A673 (cell line): ENCODE data around the gene CBX5. TPM values are rescaled to one million over a fixed set of nuclear protein-coding genes. Genes with fewer than 3 reads are reported as not detected.
"Not testable (repeated sequence)": the region's sequence is repeated elsewhere in the genome, so short reads cannot be mapped to it uniquely, and the experiment has no call there.

Source experiments
- BruUV-seq: library from RNA; stranded (reverse); fragments of 400-500 nt; replicated peaks from 2 replicates; lab custom pipeline; 2021; lab: Mats Ljungman, UMichigan
- CTCF ChIA-PET: fragments of 300-600 bp; sonication (Branson Sonifier 250); formaldehyde crosslinking; loops from one replicate; lab custom pipeline; 2022; ENCODE audit warnings: antibody characterized with exemption; lab: Charles Lee
- POLR2A ChIA-PET: fragments of 300-600 bp; sonication (Branson Sonifier 250); formaldehyde crosslinking; loops from one replicate; lab custom pipeline; 2022; ENCODE audit warnings: antibody characterized with exemption; ENCODE audit not compliant: low non-redundant PET; lab: Charles Lee
- DNase-seq: peaks from one replicate; pipeline ENCODE4 v3.0.0-alpha.2; 2015; ENCODE audit warnings: low spot score
- H3K27ac ChIP-seq: fragments of 200-600 bp; sonication (generic); 2 replicates; pipeline ENCODE4 v1.5.1; 2016; ENCODE audit warnings: mixed run types, low read depth, mild to moderate bottlenecking, mixed read lengths, antibody characterized with exemption, low read length; ENCODE audit not compliant: poor library complexity, severe bottlenecking
- H3K27me3 ChIP-seq: fragments of 200-600 bp; sonication (generic); replicated peaks from 2 replicates; pipeline ENCODE4 v1.6.1; 2017; ENCODE audit warnings: mixed run types, low read depth, mild to moderate bottlenecking, mixed read lengths, antibody characterized with exemption, low read length; ENCODE audit not compliant: insufficient read depth, poor library complexity
- H3K36me3 ChIP-seq: fragments of 200-600 bp; sonication (generic); 2 replicates; pipeline ENCODE4 v1.6.1; 2016; ENCODE audit warnings: mixed run types, mild to moderate bottlenecking, mixed read lengths, antibody characterized with exemption, low read length; ENCODE audit not compliant: insufficient read depth, poor library complexity, severe bottlenecking
- H3K4me1 ChIP-seq: fragments of 200-600 bp; sonication (generic); 2 replicates; pipeline ENCODE4 v1.6.1; 2017; ENCODE audit warnings: mixed run types, mild to moderate bottlenecking, mixed read lengths, antibody characterized with exemption, low read length; ENCODE audit not compliant: insufficient read depth, poor library complexity, severe bottlenecking
- H3K4me3 ChIP-seq: fragments of 200-600 bp; sonication (generic); 2 replicates; pipeline ENCODE4 v1.5.1; 2016; ENCODE audit warnings: low read depth, mixed run types, mild to moderate bottlenecking, mixed read lengths, low read length; ENCODE audit not compliant: poor library complexity, severe bottlenecking
- H3K9me3 ChIP-seq: fragments of 200-600 bp; sonication (generic); 2 replicates; pipeline ENCODE4 v1.6.1; 2016; ENCODE audit warnings: mixed run types, low read depth, mild to moderate bottlenecking, mixed read lengths, antibody characterized with exemption, low read length; ENCODE audit not compliant: poor library complexity, severe bottlenecking
- EZH2 ChIP-seq: fragments of 200-600 bp; sonication (generic); IDR thresholded peaks from 2 replicates; pipeline ENCODE4 v1.6.1; 2017; ENCODE audit warnings: borderline replicate concordance, low read depth, mild to moderate bottlenecking, mixed read lengths, antibody characterized with exemption, low read length; ENCODE audit not compliant: poor library complexity, severe bottlenecking
- intact Hi-C: fragments of 100-400 bp; cut with micrococcal nuclease; formaldehyde crosslinking; loops from one replicate; pipeline ENCODE4 v1.10.0; 2022; ENCODE audit not compliant: unreplicated experiment
- total RNA-seq: library from RNA; stranded (reverse); gene quantifications from 2 replicates; pipeline ENCODE4 v1.2.3, GENCODE V29; 2021
- TF ChIP-seq, protein P1 (sequence below): fragments of 300-800, 200-600 bp; sonication (generic); conservative IDR thresholded peaks from 2 replicates; pipeline ENCODE4 v1.5.1; 2017; ENCODE audit warnings: low read depth, mild to moderate bottlenecking, antibody characterized with exemption, low read length, moderate library complexity, mixed read lengths

The CBX5 gene
- total RNA-seq, 1 experiment from 2014 or later, result 254 TPM

- Histone ChIP-seq H3K27ac (no peak overlapping the region), H3K36me3 (peaks cover 72% of the 10 kb centered on the region), H3K9me3 (no peaks in the 10 kb centered on the region), H3K4me3 (no peak overlapping the region), H3K4me1 (peaks cover 8% of the 10 kb centered on the region), H3K27me3 (no peaks in the 10 kb centered on the region)
- no TSS peak for BruUV-seq
- ChIA-PET POLR2A (interaction anchor here (0.5 to 0.8 kb wide), 3 partner anchors 13 to 39 kb away, joined by 4 to 15 read pairs (median 4); partner anchors contain the start of gene COPZ1), CTCF (no interaction called here)
- DNase-seq, result no peak
- TF ChIP-seq, protein P1, sequence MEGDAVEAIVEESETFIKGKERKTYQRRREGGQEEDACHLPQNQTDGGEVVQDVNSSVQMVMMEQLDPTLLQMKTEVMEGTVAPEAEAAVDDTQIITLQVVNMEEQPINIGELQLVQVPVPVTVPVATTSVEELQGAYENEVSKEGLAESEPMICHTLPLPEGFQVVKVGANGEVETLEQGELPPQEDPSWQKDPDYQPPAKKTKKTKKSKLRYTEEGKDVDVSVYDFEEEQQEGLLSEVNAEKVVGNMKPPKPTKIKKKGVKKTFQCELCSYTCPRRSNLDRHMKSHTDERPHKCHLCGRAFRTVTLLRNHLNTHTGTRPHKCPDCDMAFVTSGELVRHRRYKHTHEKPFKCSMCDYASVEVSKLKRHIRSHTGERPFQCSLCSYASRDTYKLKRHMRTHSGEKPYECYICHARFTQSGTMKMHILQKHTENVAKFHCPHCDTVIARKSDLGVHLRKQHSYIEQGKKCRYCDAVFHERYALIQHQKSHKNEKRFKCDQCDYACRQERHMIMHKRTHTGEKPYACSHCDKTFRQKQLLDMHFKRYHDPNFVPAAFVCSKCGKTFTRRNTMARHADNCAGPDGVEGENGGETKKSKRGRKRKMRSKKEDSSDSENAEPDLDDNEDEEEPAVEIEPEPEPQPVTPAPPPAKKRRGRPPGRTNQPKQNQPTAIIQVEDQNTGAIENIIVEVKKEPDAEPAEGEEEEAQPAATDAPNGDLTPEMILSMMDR, result no peak
- no peak for TF ChIP-seq EZH2
- intact Hi-C loops, result no loop called here
Observed at GRCh38 chr12:54286042-54287030, 6.4 kb upstream of the CBX5 start.

DNA sequence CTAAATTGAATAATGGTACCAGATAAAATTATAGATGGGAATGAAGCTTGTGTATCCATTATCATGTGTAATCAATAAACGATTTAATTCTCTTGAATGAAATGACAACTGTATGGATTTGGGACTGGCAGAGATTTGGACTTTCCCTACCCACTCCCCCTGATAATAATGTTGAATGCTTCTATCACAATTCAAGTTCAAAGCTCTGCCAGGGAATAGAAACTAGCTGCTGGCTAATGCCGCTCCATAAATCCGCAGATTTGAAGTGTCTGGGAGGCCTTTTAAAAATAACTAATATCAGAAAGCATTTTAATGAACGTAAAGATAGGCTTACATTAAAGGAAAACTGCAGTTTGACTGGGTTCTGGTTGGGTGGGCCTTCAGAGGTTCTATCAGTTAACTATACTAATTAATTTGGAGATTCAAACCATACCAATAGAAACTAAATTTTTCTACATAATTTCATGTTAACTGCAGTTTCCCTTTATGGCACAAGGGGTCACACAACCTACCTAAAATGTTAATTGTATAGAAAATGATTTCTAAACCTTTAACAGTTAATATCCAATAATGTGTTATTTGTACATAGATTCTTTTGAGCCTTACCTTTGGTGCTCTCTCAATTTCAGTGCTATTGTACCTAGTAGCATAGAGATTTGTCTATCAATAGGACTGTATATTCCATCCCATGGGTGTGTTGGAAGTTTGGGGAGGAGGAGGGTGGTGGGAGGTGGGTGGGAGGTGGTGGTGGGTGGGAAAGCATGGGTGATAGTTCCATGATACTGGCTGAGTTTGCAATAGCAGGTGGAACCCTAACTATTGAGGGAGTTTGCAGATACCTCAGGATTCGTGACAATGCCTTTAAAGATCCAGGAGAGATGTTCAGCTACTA is 5.5 kb upstream of the CBX5 start:
- POLR2A ChIA-PET, result no interaction called here
- intact Hi-C loops, result no loop called here

GRCh38 chr12:54284070-54284780 is 4.3 kb upstream of the CBX5 start:
- H3K36me3 ChIP-seq, result peaks cover 77% of the 10 kb centered on the region
- H3K4me1 ChIP-seq, H3K27me3 ChIP-seq, H3K9me3 ChIP-seq, BruUV-seq, intact Hi-C loops, H3K27ac ChIP-seq, CTCF ChIA-PET, DNase-seq: not testable (repeated sequence)
- POLR2A ChIA-PET, result interaction anchor here (0.7 kb wide), 1 partner anchor 9 kb away, joined by 3 read pairs; no protein-coding TSS in a partner anchor
- H3K4me3 ChIP-seq, result peak overlapping the region; percentile 73

More for the DNA sequence above, 5.5 kb upstream of the CBX5 start:
- Histone ChIP-seq H3K36me3 (peaks cover 77% of the 10 kb centered on the region), H3K4me3 (peak overlapping the region; percentile 73), H3K27ac (no peak overlapping the region), H3K9me3 (no peaks in the 10 kb centered on the region), H3K4me1 (peaks cover 8% of the 10 kb centered on the region), H3K27me3 (no peaks in the 10 kb centered on the region)
- no TSS peak for BruUV-seq
- DNase-seq, result no peak
- TF ChIP-seq, protein P1, result peak; percentile 49
- TF ChIP-seq EZH2, result no peak
- CTCF ChIA-PET, result no interaction called here
